Measurements from ENCODE around the gene CADM1. TPM values are rescaled to one million over a fixed set of nuclear protein-coding genes. Genes with fewer than 3 reads are reported as not detected.

CADM1 gene
- total and polyA plus RNA-seq, 2 experiments from 2014 or later: 48.4 to 54.3 TPM

- Histone ChIP-seq H3K79me2 (no peaks in the 10 kb centered on the region), H3K9me3 (ENCODE audit: low read depth) (no peaks in the 10 kb centered on the region), H3K9me2 (replicated peaks; ENCODE audit: insufficient read depth) (no peaks in the 10 kb centered on the region), H3K27me3 (no peaks in the 10 kb centered on the region), H3K4me3 (no peak overlapping the region), H3K4me2 (no peak overlapping the region), H2AFZ (no peak overlapping the region), H3K27ac (no peak overlapping the region), H4K20me1 (ENCODE audit: insufficient read depth, poor library complexity, severe bottlenecking) (no peaks in the 10 kb centered on the region), H3K4me1 (ENCODE audit: insufficient read depth) (no peaks in the 10 kb centered on the region), H3K36me3 (replicated peaks; ENCODE audit: insufficient read depth, low read depth) (no peaks in the 10 kb centered on the region)
- TF ChIP-seq CTCF (IDR thresholded peaks at IDR 0.05; ENCODE audit: poor library complexity): no peak
- no peak for TF ChIP-seq EZH2phosphoT487 (IDR thresholded peaks at IDR 0.05; ENCODE audit: low read depth, severe bottlenecking, unreplicated experiment)
- TF ChIP-seq EZH2 (IDR thresholded peaks at IDR 0.05; ENCODE audit: borderline replicate concordance): no peak
- DNase-seq (ENCODE audit: low spot score): no peak
- 93% methylated on average over 2 of the region's 2 CpGs for WGBS (ENCODE audit: low lambda C conversion rate, missing lambda C conversion rate)
Measured at GRCh38 chr11:115238791-115239190, 265.4 kb downstream of the CADM1 start.

- no peaks in the 10 kb centered on the region for H3K4me1 ChIP-seq (ENCODE audit: insufficient read depth)
- no peak overlapping the region for H2AFZ ChIP-seq
- no peaks in the 10 kb centered on the region for H3K9me3 ChIP-seq (ENCODE audit: low read depth)
- H3K79me2 ChIP-seq: no peaks in the 10 kb centered on the region
- H3K36me3 ChIP-seq (replicated peaks; ENCODE audit: insufficient read depth, low read depth): no peaks in the 10 kb centered on the region
- H3K27me3 ChIP-seq: no peaks in the 10 kb centered on the region
- no peak overlapping the region for H3K4me3 ChIP-seq
- no peak for DNase-seq (ENCODE audit: low spot score)
- no peaks in the 10 kb centered on the region for H3K9me2 ChIP-seq (replicated peaks; ENCODE audit: insufficient read depth)
- TF ChIP-seq CTCF (IDR thresholded peaks at IDR 0.05; ENCODE audit: poor library complexity) (no peak), EZH2 (IDR thresholded peaks at IDR 0.05; ENCODE audit: borderline replicate concordance) (no peak)
- H3K4me2 ChIP-seq: no peak overlapping the region
- H3K27ac ChIP-seq: no peak overlapping the region
- 91% methylated on average over 4 of the region's 4 CpGs for WGBS (ENCODE audit: low lambda C conversion rate, missing lambda C conversion rate)
- H4K20me1 ChIP-seq (ENCODE audit: insufficient read depth, poor library complexity, severe bottlenecking): no peaks in the 10 kb centered on the region
Measured at GRCh38 chr11:115238086-115238485, 266.1 kb downstream of the CADM1 start.

- H3K4me3 ChIP-seq: no peak overlapping the region
- no peaks in the 10 kb centered on the region for H3K27me3 ChIP-seq
- 94% methylated on average over 3 of the region's 3 CpGs for WGBS (ENCODE audit: low lambda C conversion rate, missing lambda C conversion rate)
- no peaks in the 10 kb centered on the region for H3K79me2 ChIP-seq
- no peaks in the 10 kb centered on the region for H4K20me1 ChIP-seq (ENCODE audit: insufficient read depth, poor library complexity, severe bottlenecking)
- no peaks in the 10 kb centered on the region for H3K4me1 ChIP-seq (ENCODE audit: insufficient read depth)
- no peaks in the 10 kb centered on the region for H3K36me3 ChIP-seq (replicated peaks; ENCODE audit: insufficient read depth, low read depth)
- no peak for DNase-seq (ENCODE audit: low spot score)
- no peak overlapping the region for H2AFZ ChIP-seq
- no peak overlapping the region for H3K27ac ChIP-seq
- H3K9me2 ChIP-seq (replicated peaks; ENCODE audit: insufficient read depth): no peaks in the 10 kb centered on the region
- H3K9me3 ChIP-seq (ENCODE audit: low read depth): no peaks in the 10 kb centered on the region
- H3K4me2 ChIP-seq: no peak overlapping the region
- TF ChIP-seq EZH2phosphoT487 (IDR thresholded peaks at IDR 0.05; ENCODE audit: low read depth, severe bottlenecking, unreplicated experiment) (no peak), CTCF (IDR thresholded peaks at IDR 0.05; ENCODE audit: poor library complexity) (no peak), EZH2 (IDR thresholded peaks at IDR 0.05; ENCODE audit: borderline replicate concordance) (no peak)
Measured at GRCh38 chr11:115237578-115237977, 266.6 kb downstream of the CADM1 start.

GRCh38 chr11:115234794-115235193, 269.4 kb downstream of the CADM1 start:
- Histone ChIP-seq H3K4me3 (no peak overlapping the region), H3K27me3 (no peaks in the 10 kb centered on the region), H3K4me1 (ENCODE audit: insufficient read depth) (no peaks in the 10 kb centered on the region), H3K9me2 (replicated peaks; ENCODE audit: insufficient read depth) (no peaks in the 10 kb centered on the region), H3K79me2 (no peaks in the 10 kb centered on the region), H4K20me1 (ENCODE audit: insufficient read depth, poor library complexity, severe bottlenecking) (no peaks in the 10 kb centered on the region), H2AFZ (no peak overlapping the region), H3K36me3 (replicated peaks; ENCODE audit: insufficient read depth, low read depth) (no peaks in the 10 kb centered on the region), H3K27ac (no peak overlapping the region), H3K4me2 (no peak overlapping the region), H3K9me3 (ENCODE audit: low read depth) (no peaks in the 10 kb centered on the region)
- 96% methylated on average over 4 of the region's 4 CpGs for WGBS (ENCODE audit: low lambda C conversion rate, missing lambda C conversion rate)
- DNase-seq (ENCODE audit: low spot score): no peak
- TF ChIP-seq CTCF (IDR thresholded peaks at IDR 0.05; ENCODE audit: poor library complexity) (no peak), EZH2 (IDR thresholded peaks at IDR 0.05; ENCODE audit: borderline replicate concordance) (no peak), EZH2phosphoT487 (IDR thresholded peaks at IDR 0.05; ENCODE audit: low read depth, severe bottlenecking, unreplicated experiment) (no peak)
